ENCODE results near the gene GSTA1.
"Not testable (repeated sequence)": the region's sequence is repeated elsewhere in the genome, so short reads cannot be mapped to it uniquely, and the experiment has no call there.

The GSTA1 gene

DNA sequence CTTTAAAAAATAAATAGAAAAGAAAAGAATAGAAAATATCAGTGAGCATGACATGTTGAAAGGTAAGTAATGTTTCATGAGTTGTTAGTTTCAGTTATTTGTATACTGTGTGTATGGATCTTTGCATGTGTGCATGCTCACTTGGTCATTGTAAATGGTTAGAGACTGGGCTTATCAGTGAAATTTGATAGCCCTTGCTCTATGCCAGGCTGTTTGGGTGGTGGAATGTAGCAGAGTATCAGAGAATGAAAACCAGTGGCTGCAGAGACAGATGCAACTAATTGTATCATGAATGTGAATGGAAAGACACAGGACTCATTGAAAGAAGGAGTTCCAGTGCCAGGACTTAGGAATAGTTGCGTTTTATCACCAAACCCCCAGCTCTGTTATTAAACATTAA lies 44.5 kb downstream of the GSTA1 start:
- DNase-seq (ENCODE audit: extremely low read depth in 1 of 2, low read depth in 1 of 2) = no peak

- DNase-seq (ENCODE audit: extremely low read depth in 1 of 2, low read depth in 1 of 2) = not testable (repeated sequence)
Observed at GRCh38 chr6:52757651-52758338, 45.8 kb downstream of the GSTA1 start.

DNA sequence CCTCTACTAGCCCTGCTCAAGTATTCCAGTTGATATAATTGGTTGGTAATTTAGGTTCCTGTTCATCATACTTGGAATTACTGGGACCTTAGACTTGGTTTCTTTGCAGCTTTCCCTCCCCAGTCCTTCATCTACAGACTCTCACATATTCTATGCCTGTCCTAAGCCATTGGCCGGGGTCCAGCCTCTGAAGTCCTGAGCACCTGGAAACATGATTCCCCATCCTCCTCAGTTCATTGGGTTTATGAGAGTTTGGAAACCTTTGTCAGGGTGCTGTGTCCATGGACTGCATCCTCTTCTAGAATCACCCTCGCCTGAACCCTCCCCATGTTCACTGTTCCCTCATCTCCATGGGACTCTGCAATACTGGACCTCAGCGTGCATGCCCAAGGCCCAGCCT lies 49.2 kb downstream of the GSTA1 start:
- no peak for DNase-seq (ENCODE audit: extremely low read depth in 1 of 2, low read depth in 1 of 2)

DNA sequence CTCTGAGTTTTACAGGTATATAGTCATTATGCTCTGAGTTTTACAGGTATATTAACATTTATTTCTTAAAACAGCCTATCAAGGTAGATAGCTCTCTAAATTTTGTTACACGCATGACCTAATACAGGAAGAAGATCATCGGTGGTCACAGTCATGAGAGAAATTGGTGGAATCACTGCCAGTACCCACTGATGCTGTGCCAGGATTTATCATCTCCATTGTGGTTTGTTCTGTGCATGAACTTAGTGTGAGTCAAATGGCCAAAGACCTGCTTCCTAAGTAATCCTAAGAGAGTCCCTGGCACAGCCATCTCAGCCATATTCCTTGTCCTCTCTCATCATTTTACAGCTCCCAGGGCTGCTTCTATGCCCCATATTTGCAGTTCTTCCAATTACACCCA lies 50.5 kb downstream of the GSTA1 start:
- DNase-seq (ENCODE audit: extremely low read depth in 1 of 2, low read depth in 1 of 2) = not testable (repeated sequence)

- DNase-seq (ENCODE audit: extremely low read depth in 1 of 2, low read depth in 1 of 2) = no peak
Observed at GRCh38 chr6:52752310-52752709, 51.3 kb downstream of the GSTA1 start.

DNA sequence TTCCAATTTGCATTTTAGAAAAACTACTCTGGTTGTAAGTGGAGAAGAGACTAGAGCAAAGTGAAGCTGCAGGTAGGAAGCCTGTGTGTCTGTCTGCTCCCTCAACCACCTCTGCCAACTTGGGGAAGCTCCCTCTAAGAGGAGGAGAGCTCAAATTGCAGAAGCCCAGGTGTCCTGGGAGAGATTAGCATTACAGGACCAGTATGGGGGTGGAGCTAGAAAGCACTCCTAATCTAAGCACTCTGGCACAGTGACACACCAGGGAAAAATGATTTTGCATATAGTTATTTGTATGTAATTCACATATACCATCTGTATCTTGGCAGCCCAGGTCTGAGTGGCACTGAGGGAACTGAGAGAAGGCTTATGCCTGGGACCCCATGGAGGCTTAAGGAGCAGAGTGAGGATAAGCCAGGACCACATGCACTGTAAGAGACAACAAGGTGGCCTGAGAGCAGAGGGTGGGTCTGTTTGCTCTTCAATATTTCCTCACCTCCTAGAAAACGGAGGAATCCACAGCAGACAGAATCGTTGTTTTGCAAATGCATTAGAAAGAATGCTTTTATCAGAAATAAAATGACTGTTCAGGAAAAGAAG lies 54.0 kb downstream of the GSTA1 start:
- no peak for DNase-seq (ENCODE audit: extremely low read depth in 1 of 2, low read depth in 1 of 2)

DNA sequence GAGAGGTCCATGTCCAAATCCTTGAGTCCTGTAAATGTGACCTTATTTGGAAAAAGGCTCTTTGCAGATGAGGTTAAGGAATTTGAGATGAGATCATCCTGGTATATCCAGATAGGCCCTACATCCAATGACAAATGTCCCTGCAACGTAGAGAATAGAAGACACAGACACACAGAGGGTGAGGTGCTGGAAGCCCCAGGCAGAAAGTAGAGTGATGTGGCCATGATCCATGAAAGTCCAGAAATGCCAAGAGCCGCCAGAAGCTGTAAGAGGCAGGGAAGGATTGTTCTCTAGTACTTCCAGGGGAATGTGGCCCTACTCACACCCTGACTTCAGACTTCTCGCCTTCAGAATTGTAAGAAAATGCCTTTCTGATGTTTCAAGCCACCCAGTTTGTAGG lies 56.3 kb downstream of the GSTA1 start:
- DNase-seq (ENCODE audit: extremely low read depth in 1 of 2, low read depth in 1 of 2) = not testable (repeated sequence)

- DNase-seq (ENCODE audit: extremely low read depth in 1 of 2, low read depth in 1 of 2) = no peak
Observed at GRCh38 chr6:52746213-52746612, 57.4 kb downstream of the GSTA1 start.

GRCh38 chr6:52745764-52746201 lies 57.8 kb downstream of the GSTA1 start:
- no peak for DNase-seq (ENCODE audit: extremely low read depth in 1 of 2, low read depth in 1 of 2)

DNA sequence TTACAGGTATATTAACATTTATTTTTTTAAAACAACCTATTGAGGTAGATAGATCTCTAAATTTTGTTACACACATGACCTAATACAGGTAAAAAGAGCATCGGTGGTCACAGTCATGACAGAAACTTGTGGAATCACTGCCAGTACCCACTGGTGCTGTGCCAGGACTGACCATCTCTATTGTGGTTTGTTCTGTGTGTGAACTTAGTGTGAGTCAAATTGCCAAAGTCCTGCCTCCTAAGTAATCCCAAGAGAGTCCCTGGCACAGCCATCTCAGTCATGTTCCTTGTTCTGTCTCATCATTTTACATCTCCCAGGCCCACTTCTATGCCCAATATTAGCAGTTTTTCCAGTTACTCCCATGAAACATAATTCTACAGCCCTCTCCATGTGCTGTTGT lies 61.7 kb downstream of the GSTA1 start:
- no peak for DNase-seq (ENCODE audit: extremely low read depth in 1 of 2, low read depth in 1 of 2)

All from activated CD8-positive, alpha-beta memory T cell treated with anti-CD3 and anti-CD28 coated beads for 1 hour (primary cell).